Duodenal mucosa (tissue), 2 donors: ENCODE measurements around the gene HMG20A.
A peak's percentile ranks its signal among the peaks of the same experiment; 100 is the strongest.
"Not testable (repeated sequence)": the region's sequence is repeated elsewhere in the genome, so short reads cannot be mapped to it uniquely, and the experiment has no call there.

Experiments used
- H3K27ac ChIP-seq: one replicate; pipeline ENCODE4 v1.7.0; 2013; ENCODE audit warnings: low read depth, low read length
- H3K27me3 ChIP-seq, 2 donors: one replicate each; pipeline ENCODE4 v1.7.0; 2013; ENCODE audit warnings: low read length in 2 of 2, control low read depth in 1 of 2; ENCODE audit not compliant: insufficient read depth in 2 of 2, control insufficient read depth in 1 of 2
- H3K36me3 ChIP-seq, 2 donors: one replicate each; pipeline ENCODE4 v1.7.0; 2013; ENCODE audit warnings: low read length in 2 of 2, control low read depth in 1 of 2; ENCODE audit not compliant: insufficient read depth in 2 of 2, control insufficient read depth in 1 of 2
- H3K4me1 ChIP-seq, 2 donors: one replicate each; pipeline ENCODE4 v1.7.0; 2013; ENCODE audit warnings: low read length in 2 of 2, control low read depth in 1 of 2; ENCODE audit not compliant: insufficient read depth in 2 of 2, control insufficient read depth in 1 of 2
- H3K4me3 ChIP-seq, 2 donors: one replicate each; pipeline ENCODE4 v1.7.0; 2013; ENCODE audit warnings: low read length in 2 of 2, low read depth in 1 of 2
- H3K9ac ChIP-seq, 2 donors: one replicate each; pipeline ENCODE4 v1.7.0; 2013; ENCODE audit warnings: low read length in 2 of 2, low read depth in 1 of 2
- H3K9me3 ChIP-seq, 2 donors: one replicate each; pipeline ENCODE4 v1.7.0; 2013; ENCODE audit warnings: low read length in 2 of 2, control low read depth in 1 of 2; ENCODE audit not compliant: control insufficient read depth in 1 of 2

HMG20A gene

GRCh38 chr15:77406173-77406759 is 14.4 kb upstream of the HMG20A start:
- H3K27ac ChIP-seq, H3K27me3 ChIP-seq, H3K36me3 ChIP-seq, H3K4me3 ChIP-seq, H3K9ac ChIP-seq, H3K9me3 ChIP-seq: not testable (repeated sequence)
- H3K4me1 ChIP-seq: peaks cover 8 to 10% of the 10 kb centered on the region in 2 donors

GRCh38 chr15:77406846-77407245 is 13.8 kb upstream of the HMG20A start:
- Histone ChIP-seq H3K9ac (no peak overlapping the region), H3K4me1 (peaks cover 13% of the 10 kb centered on the region in 2 donors), H3K27ac (no peak overlapping the region), H3K9me3 (no peaks in the 10 kb centered on the region), H3K36me3 (no peaks in the 10 kb centered on the region), H3K27me3 (no peaks in the 10 kb centered on the region), H3K4me3 (no peak overlapping the region)

GRCh38 chr15:77409259-77410156 is 11.2 kb upstream of the HMG20A start:
- H3K9me3 ChIP-seq: no peaks in the 10 kb centered on the region
- H3K27ac ChIP-seq: no peak overlapping the region
- H3K36me3 ChIP-seq: no peaks in the 10 kb centered on the region
- H3K9ac ChIP-seq: no peak overlapping the region
- H3K4me1 ChIP-seq: peaks cover 13 to 16% of the 10 kb centered on the region in 2 donors
- no peaks in the 10 kb centered on the region for H3K27me3 ChIP-seq
- H3K4me3 ChIP-seq: no peak overlapping the region

- not testable (repeated sequence) for H3K9ac ChIP-seq, H3K36me3 ChIP-seq, H3K27me3 ChIP-seq, H3K9me3 ChIP-seq, H3K4me3 ChIP-seq, H3K27ac ChIP-seq
- peaks cover 13 to 19% of the 10 kb centered on the region in 2 donors for H3K4me1 ChIP-seq
Measured at GRCh38 chr15:77410157-77410500, 10.6 kb upstream of the HMG20A start.

GRCh38 chr15:77410701-77411618 is 9.7 kb upstream of the HMG20A start:
- Histone ChIP-seq H3K9me3 (no peaks in the 10 kb centered on the region), H3K4me3 (peak overlapping the region; percentile 5 to 30), H3K9ac (no peak overlapping the region), H3K27me3 (no peaks in the 10 kb centered on the region), H3K4me1 (peaks cover 13 to 24% of the 10 kb centered on the region in 2 donors), H3K27ac (no peak overlapping the region), H3K36me3 (no peaks in the 10 kb centered on the region)

- H3K9me3 ChIP-seq: no peaks in the 10 kb centered on the region
- H3K4me3 ChIP-seq: peak overlapping the region in 1 of 2 donors; percentile 5
- H3K36me3 ChIP-seq: no peaks in the 10 kb centered on the region
- peaks cover 13 to 28% of the 10 kb centered on the region in 2 donors for H3K4me1 ChIP-seq
- no peak overlapping the region for H3K27ac ChIP-seq
- no peaks in the 10 kb centered on the region for H3K27me3 ChIP-seq
- H3K9ac ChIP-seq: no peak overlapping the region
Measured at GRCh38 chr15:77411619-77411976, 9.1 kb upstream of the HMG20A start.

- no peak overlapping the region for H3K4me3 ChIP-seq
- H3K27ac ChIP-seq: no peak overlapping the region
- no peaks in the 10 kb centered on the region for H3K27me3 ChIP-seq
- no peaks in the 10 kb centered on the region for H3K9me3 ChIP-seq
- no peaks in the 10 kb centered on the region for H3K36me3 ChIP-seq
- H3K4me1 ChIP-seq: peaks cover 13 to 33% of the 10 kb centered on the region in 2 donors
- no peak overlapping the region for H3K9ac ChIP-seq
Measured at GRCh38 chr15:77412972-77413698, 7.6 kb upstream of the HMG20A start.

GRCh38 chr15:77413699-77414349 is 6.9 kb upstream of the HMG20A start:
- Histone ChIP-seq H3K36me3 (no peaks in the 10 kb centered on the region), H3K27ac (no peak overlapping the region), H3K27me3 (no peaks in the 10 kb centered on the region), H3K9me3 (no peaks in the 10 kb centered on the region), H3K4me1 (peaks cover 13 to 38% of the 10 kb centered on the region in 2 donors), H3K9ac (no peak overlapping the region), H3K4me3 (no peak overlapping the region)

GRCh38 chr15:77414789-77415442 is 5.8 kb upstream of the HMG20A start:
- Histone ChIP-seq H3K4me1 (peaks cover 10 to 35% of the 10 kb centered on the region in 2 donors), H3K9ac (no peak overlapping the region), H3K27ac (no peak overlapping the region), H3K36me3 (no peaks in the 10 kb centered on the region), H3K4me3 (no peak overlapping the region), H3K9me3 (no peaks in the 10 kb centered on the region), H3K27me3 (no peaks in the 10 kb centered on the region)
